ENCODE data around the gene ERBB4. TPM values are rescaled to one million over a fixed set of nuclear protein-coding genes. Genes with fewer than 3 reads are reported as not detected.

ERBB4 gene
- total and polyA plus RNA-seq, 2 of the 8 experiments (the other 6 are each of a cell fraction or from before 2014, with no cell fraction given): 0.34 to 1.3 TPM

GRCh38 chr2:212028798-212029394, 509.7 kb downstream of the ERBB4 start (continued):
- no peak for TF ChIP-seq CHD7 (IDR thresholded peaks at IDR 0.05; ENCODE audit: insufficient replicate concordance, low read length)
- TF ChIP-seq EGR1 (IDR thresholded peaks at IDR 0.05; ENCODE audit: borderline replicate concordance, low read depth, low read length): no peak
- TF ChIP-seq JUND (IDR thresholded peaks at IDR 0.05; ENCODE audit: low read length): no peak
- no peak for TF ChIP-seq ATF3 (IDR thresholded peaks at IDR 0.05; ENCODE audit: insufficient read depth, low read depth, low read length)
- no peak for TF ChIP-seq CHD2 (IDR thresholded peaks at IDR 0.05; ENCODE audit: low read length)
- no peak for TF ChIP-seq HDAC2 (IDR thresholded peaks at IDR 0.05; ENCODE audit: borderline replicate concordance in 1 of 2, low read depth in 2 of 2, low read length in 2 of 2)
- no peak for TF ChIP-seq GTF2F1 (IDR thresholded peaks at IDR 0.05; ENCODE audit: borderline replicate concordance, low read depth, low read length)
- no peak for TF ChIP-seq E2F6 (IDR thresholded peaks at IDR 0.05)
- TF ChIP-seq RAD21 (IDR thresholded peaks at IDR 0.05 in 1 of 2, conservative IDR thresholded peaks at IDR 0.05 in 1 of 2; ENCODE audit: low read depth in 2 of 2, low read length in 2 of 2): no peak
